ENCODE measurements around the gene OLFM3.

OLFM3 gene

DNA sequence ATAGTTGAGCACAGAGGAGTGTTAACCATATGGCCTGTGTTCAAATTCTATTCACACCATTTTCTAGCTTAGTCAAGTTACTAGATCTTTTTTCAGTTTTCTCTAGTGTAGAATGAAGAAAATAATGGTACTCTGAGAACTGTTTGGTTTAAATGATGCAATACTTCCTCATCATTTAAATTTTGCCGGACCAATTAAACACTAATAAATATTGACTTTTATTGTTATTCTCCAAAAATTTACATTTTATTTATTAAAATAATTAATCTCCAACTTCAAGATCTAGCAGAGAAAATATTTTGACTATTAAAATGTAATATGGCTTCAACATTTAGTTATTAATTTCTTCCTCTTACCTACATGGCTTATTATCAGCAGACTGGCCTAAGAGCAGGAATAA lies 123.1 kb downstream of the OLFM3 start:
- TF ChIP-seq ZFX (IDR thresholded peaks at IDR 0.05; ENCODE audit: borderline replicate concordance) (no peak), CTCF (IDR thresholded peaks at IDR 0.05) (no peak)
- H3K27ac ChIP-seq: no peak overlapping the region

GRCh38 chr1:101859941-101860340 lies 136.8 kb downstream of the OLFM3 start:
- TF ChIP-seq CTCF (IDR thresholded peaks at IDR 0.05) (no peak), ZFX (IDR thresholded peaks at IDR 0.05; ENCODE audit: borderline replicate concordance) (no peak)
- H3K27ac ChIP-seq: no peak overlapping the region

DNA sequence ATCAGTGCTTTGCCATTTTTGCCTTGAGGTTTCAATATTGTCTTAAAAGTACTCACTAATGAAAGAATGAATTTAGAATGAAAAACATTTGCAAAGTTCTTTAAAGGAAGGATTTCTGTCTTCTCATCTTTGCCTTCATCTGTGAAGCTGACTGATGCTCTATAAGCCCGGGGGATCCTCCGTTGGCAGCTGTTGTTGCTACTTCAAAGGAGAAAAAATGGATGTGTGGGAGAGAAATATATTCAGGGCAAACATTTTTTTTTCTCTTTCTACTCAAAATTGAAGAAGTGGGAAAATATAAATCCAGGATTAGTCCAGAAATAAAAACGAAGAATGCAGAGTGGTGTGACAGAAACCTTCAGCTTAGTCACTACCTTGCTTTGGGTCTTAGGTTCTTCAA lies 142.5 kb downstream of the OLFM3 start:
- TF ChIP-seq ZFX (IDR thresholded peaks at IDR 0.05; ENCODE audit: borderline replicate concordance): no peak
- no peak for TF ChIP-seq CTCF (IDR thresholded peaks at IDR 0.05)

DNA sequence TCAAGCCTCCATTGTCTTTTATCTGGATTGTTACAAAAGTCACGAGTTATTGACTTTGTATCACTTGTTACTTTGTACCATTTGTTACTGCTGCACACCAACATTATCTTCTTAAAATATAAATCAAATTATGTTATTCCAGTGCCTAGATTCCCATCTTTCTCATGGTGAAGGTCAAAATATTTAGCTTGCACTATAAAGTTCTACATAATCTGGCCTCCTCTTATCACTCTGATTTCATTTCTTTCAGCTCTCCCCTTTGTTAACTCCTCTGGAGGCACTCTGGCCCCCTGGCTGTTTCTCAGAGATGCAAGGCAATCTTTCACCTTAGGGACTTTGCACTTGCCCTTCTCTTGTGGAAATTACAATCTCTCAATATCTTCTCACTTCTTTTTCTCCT lies 143.8 kb downstream of the OLFM3 start:
- H3K27ac ChIP-seq: no peak overlapping the region
- TF ChIP-seq CTCF (IDR thresholded peaks at IDR 0.05): no peak
- TF ChIP-seq ZFX (IDR thresholded peaks at IDR 0.05; ENCODE audit: borderline replicate concordance): no peak

More for the DNA sequence above, 142.5 kb downstream of the OLFM3 start:
- no peak overlapping the region for H3K27ac ChIP-seq

GRCh38 chr1:101849356-101849755 lies 147.4 kb downstream of the OLFM3 start:
- TF ChIP-seq CTCF (IDR thresholded peaks at IDR 0.05) (no peak), ZFX (IDR thresholded peaks at IDR 0.05; ENCODE audit: borderline replicate concordance) (no peak)

DNA sequence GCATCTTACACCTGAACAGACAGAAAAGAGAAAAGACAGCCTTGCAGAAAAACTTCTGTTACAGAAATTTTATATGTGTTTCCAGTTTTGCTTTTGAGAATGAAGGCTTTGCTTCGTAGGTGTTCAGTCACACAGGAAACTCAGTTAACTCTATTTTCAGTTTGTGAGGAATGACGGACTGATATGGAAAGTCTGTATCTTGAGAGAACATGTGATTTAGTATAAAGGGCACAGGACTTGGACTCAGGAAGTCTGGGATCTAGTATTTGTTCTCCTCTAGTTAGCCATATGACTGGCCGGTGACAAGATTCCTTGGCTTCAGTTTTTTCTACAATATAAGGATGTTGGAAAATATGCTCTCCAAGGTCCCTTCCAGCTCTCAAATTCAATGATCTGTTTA lies 149.1 kb downstream of the OLFM3 start:
- H3K27ac ChIP-seq: no peak overlapping the region
- TF ChIP-seq CTCF (IDR thresholded peaks at IDR 0.05): no peak
- TF ChIP-seq ZFX (IDR thresholded peaks at IDR 0.05; ENCODE audit: borderline replicate concordance): no peak

More at GRCh38 chr1:101849356-101849755, 147.4 kb downstream of the OLFM3 start:
- no peak overlapping the region for H3K27ac ChIP-seq

DNA sequence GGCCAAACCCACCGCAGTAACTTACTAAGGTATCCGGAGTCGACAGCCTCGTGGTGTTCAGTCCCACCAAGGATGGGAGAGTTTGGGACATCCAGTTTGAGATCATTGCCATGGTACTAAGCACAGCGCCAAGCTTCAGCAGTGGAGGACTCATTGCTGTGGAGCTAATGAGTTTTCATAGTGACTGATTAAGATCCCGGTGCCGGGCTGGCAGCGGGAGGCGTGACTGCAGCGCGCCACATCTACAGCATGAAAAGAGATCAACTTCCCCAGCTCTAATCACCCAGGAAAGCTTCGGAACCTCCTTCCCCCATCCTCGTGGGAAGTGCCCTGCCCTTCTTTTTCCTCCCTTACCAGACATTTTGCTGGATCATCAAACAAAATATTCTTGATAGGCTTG lies 149.9 kb downstream of the OLFM3 start:
- no peak for TF ChIP-seq ZFX (IDR thresholded peaks at IDR 0.05; ENCODE audit: borderline replicate concordance)
- no peak for TF ChIP-seq CTCF (IDR thresholded peaks at IDR 0.05)
- no peak overlapping the region for H3K27ac ChIP-seq

Data from 22Rv1 (cell line).